ENCODE results near the gene GLIPR1.
"Not testable (repeated sequence)": the region's sequence is repeated elsewhere in the genome, so short reads cannot be mapped to it uniquely, and the experiment has no call there.

GLIPR1 gene

GRCh38 chr12:75511116-75512048, 30.8 kb downstream of the GLIPR1 start, which contains the start of gene KRR1:
TSS of gene KRR1 (minus strand) at chr12:75511609. CDS start at chr12:75511597, 12 bp downstream.
- DNase-seq (ENCODE audit: low read depth in 1 of 2, low spot score in 1 of 2), result peak; percentile 62 to 93

DNA sequence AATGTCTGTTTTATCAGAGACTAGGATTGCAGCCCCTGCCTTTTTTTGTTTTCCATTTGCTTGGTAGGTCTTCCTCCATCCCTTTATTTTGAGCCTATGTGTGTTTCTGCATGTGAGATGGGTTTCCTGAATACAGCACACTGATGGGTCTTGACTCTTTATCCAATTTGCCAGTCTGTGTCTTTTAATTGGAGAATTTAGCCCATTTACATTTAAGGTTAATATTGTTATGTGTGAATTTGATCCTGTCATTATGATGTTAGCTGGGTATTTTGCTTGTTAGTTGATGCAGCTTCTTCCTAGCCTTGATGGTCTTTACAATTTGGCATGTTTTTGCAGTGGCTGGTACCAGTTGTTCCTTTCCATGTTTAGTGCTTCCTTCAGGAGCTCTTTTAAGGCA, 40.7 kb downstream of the GLIPR1 start:
- DNase-seq (ENCODE audit: low read depth in 1 of 2, low spot score in 1 of 2), result not testable (repeated sequence)

GRCh38 chr12:75522124-75522523, 41.6 kb downstream of the GLIPR1 start:
- DNase-seq (ENCODE audit: low read depth in 1 of 2, low spot score in 1 of 2), result not testable (repeated sequence)

GRCh38 chr12:75525263-75525662, 44.7 kb downstream of the GLIPR1 start:
- no peak for DNase-seq (ENCODE audit: low read depth in 1 of 2, low spot score in 1 of 2)

DNA sequence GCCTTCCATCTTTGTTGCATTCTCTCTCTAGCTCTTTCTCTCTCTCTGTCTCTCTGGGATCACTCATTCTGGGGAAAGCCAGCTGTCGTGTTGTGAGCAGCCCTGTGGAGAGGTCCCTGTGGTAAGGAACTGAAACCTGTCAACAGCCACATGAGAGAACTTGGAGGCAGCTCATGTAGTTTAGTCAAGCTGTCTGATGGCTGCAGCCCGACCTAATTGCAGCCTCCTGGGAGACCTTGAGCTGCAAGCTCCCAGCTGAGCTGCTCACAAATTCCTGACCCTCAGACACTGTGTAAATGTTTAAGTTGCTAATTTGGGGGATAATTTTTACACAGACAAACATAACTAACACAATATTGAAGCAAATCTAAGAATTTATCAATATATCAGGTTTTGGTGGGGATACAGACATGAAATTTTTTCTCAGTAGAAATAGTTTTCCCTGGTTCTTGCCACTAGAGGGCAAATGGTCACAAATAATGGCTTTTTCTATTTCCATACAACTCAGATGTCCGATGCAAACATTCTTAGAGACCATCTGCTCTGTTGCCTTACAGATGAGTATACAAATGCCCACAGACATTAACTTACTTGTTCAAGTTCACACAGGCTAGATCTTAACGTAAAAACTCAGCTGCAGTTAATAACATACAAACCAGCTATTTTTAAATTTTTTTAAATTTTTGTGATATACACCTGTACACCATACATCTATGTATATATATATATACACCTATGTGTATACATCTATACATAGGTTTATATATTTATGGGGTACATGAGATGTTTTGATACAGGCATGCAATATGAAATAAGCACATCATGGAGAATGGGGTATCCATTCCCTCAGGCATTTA, 46.3 kb downstream of the GLIPR1 start:
- DNase-seq (ENCODE audit: low read depth in 1 of 2, low spot score in 1 of 2), result no peak

- DNase-seq (ENCODE audit: low read depth in 1 of 2, low spot score in 1 of 2), result no peak
Measured at GRCh38 chr12:75528272-75528671, 47.7 kb downstream of the GLIPR1 start.

DNA sequence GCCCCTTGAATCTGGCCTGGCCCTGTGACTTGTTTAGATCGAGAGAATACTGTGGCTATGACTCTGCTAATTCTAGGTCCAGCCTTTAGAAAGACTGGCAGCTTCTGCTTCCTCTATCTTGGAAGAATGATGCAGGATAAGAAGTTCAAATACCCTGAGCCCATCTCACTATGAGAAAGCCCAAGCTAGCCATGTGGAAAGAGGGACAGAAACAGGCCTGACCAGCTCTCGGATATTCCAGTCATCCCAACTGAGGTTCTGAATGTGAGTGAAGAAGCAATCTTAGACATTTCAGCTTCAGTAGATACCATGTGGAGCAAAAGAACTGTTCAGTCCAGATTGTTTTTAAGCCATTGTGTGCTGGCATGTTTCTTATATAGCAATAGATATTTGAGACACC, 48.1 kb downstream of the GLIPR1 start:
- no peak for DNase-seq (ENCODE audit: low read depth in 1 of 2, low spot score in 1 of 2)

DNA sequence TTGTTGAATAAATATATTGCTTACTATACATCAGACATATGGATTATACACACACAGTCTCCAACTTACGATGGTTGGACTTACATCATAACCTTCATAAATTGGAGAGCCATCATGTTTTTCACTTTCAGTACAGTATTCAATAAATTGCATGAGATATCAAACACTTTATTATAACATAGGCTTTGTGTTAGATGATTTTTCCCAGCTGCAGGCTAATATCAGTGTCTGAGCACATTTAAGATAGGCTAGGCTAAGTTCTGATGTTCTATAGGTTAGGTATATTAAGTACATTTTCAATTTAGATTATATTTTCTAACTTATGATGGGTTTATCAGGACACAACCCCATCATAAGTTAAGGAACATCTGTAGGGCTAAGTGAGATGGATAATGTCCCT, 48.8 kb downstream of the GLIPR1 start:
- DNase-seq (ENCODE audit: low read depth in 1 of 2, low spot score in 1 of 2), result no peak

- DNase-seq (ENCODE audit: low read depth in 1 of 2, low spot score in 1 of 2), result no peak
Measured at GRCh38 chr12:75529826-75530225, 49.3 kb downstream of the GLIPR1 start.

DNA sequence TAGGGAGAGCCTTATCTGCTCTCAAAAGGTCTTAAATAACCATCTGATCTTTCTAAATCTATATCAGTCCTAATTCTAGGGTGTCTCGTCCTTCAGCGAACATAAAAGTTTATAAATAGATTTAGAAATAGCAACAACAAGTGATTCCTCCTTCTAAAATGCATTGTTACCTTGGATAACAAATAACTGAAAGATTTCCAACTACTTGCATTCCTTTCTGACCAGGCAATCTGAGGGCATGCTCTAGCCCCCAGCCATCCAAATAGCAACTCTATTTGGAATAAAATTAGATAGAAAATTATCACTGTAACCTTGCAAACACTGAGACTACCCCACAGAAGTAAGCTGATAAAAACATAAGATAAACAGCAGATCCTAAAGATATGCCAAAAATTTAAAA, 52.7 kb downstream of the GLIPR1 start:
- DNase-seq (ENCODE audit: low read depth in 1 of 2, low spot score in 1 of 2), result no peak

- DNase-seq (ENCODE audit: low read depth in 1 of 2, low spot score in 1 of 2), result no peak
Measured at GRCh38 chr12:75539889-75540288, 59.3 kb downstream of the GLIPR1 start.

- DNase-seq (ENCODE audit: low read depth in 1 of 2, low spot score in 1 of 2), result no peak
Measured at GRCh38 chr12:75542942-75543341, 62.4 kb downstream of the GLIPR1 start.

DNA sequence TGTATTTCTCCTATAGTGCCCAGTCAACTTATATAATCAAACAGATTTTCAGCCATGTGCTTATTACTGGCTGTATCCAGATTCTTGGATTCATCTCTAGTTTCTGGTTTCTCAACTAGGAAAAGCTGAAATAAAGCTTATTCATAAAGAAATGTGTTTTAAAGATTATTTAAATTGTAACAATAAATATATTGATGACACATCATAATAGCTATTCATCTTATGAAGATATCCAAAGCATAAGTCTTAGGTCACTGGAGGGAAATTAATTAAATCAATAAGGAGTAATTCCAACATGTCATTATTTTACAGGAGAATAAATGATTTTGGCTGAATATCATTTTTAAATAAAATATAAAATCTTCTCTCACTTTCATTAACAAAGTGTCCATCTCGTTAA, 63.0 kb downstream of the GLIPR1 start:
- no peak for DNase-seq (ENCODE audit: low read depth in 1 of 2, low spot score in 1 of 2)

- DNase-seq (ENCODE audit: low read depth in 1 of 2, low spot score in 1 of 2), result no peak
Measured at GRCh38 chr12:75545636-75546035, 65.1 kb downstream of the GLIPR1 start.

GRCh38 chr12:75548879-75549278, 68.3 kb downstream of the GLIPR1 start:
- no peak for DNase-seq (ENCODE audit: low read depth in 1 of 2, low spot score in 1 of 2)

GRCh38 chr12:75549989-75550388, 69.4 kb downstream of the GLIPR1 start:
- no peak for DNase-seq (ENCODE audit: low read depth in 1 of 2, low spot score in 1 of 2)

GRCh38 chr12:75550401-75551240, 70.1 kb downstream of the GLIPR1 start:
- DNase-seq (ENCODE audit: low read depth in 1 of 2, low spot score in 1 of 2), result no peak

DNA sequence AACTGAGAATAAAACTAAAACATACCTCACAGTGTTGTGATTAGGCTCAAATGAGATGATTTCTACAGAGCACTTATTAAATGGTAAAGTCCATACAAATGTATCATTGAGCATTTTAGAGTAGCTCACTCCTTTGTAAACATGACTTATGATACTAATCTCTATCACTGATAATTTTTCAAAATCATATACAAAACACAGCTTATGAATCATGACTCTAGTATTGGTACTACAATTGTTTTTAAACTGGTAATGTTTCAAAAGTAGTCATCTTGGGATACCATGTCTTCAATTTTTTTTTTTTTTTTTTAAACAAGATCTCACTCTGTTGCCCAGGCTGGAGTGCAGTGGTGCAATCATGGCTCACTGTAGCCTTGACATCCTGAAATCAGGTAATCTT, 70.9 kb downstream of the GLIPR1 start:
- DNase-seq (ENCODE audit: low read depth in 1 of 2, low spot score in 1 of 2), result no peak

GRCh38 chr12:75553398-75553797, 72.8 kb downstream of the GLIPR1 start:
- no peak for DNase-seq (ENCODE audit: low read depth in 1 of 2, low spot score in 1 of 2)
